Measurements from ENCODE around the gene SPATA4. TPM values are rescaled to one million over a fixed set of nuclear protein-coding genes. Genes with fewer than 3 reads are reported as not detected.

The SPATA4 gene
- total RNA-seq, 1 experiment from 2014 or later = not detected

DNA sequence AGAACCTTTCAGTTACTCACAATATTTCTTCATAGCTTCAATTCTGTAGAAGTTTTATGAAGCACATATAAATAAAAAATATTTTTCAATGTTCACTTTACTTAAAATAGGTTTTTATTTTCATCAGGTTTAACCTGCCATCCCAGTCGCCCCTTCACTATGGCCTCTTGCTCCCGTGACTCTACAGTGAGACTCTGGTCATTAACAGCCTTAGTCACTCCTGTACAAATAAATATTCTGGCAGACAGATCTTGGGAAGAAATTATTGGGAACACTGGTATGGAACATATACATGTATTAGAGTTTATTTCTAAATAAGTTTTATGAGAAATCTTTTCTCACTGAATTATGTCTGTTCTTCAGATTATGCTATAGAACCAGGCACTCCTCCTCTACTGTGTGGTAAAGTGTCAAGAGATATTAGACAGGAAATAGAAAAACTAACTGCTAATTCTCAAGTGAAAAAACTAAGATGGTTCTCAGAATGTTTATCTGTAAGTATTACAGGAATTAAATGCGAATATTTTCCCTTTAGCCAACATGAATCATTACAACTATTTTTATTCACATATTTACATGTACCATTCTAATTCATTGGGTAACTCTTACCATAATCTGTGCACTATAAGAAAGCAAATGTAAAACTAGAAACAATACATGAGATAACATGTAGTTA lies 45.6 kb downstream of the SPATA4 start:
- Histone ChIP-seq H3K36me3 (ENCODE audit: control insufficient read depth, insufficient read depth, low read length) (no peaks in the 10 kb centered on the region), H3K27me3 (ENCODE audit: control insufficient read depth, insufficient read depth, low read length) (no peaks in the 10 kb centered on the region), H3K27ac (ENCODE audit: low read length) (no peak overlapping the region), H3K4me1 (ENCODE audit: control insufficient read depth, insufficient read depth, low read length) (no peaks in the 10 kb centered on the region), H3K9me3 (ENCODE audit: control insufficient read depth, insufficient read depth, low read depth, low read length) (no peaks in the 10 kb centered on the region), H3K4me3 (ENCODE audit: low read depth in 2 of 2, low read length in 2 of 2) (no peak overlapping the region)
- BruUV-seq (replicated peaks) = no TSS peak
- in situ Hi-C loops (cut with HindIII; ENCODE audit: low pct_unique_long_range_greater_than_20kb, low sequenced_read_pairs) (no loop called here), intact Hi-C loops (cut with micrococcal nuclease; ENCODE audit: unreplicated experiment) (loop anchor here (2.0 kb wide), 1 partner anchor 191 kb away; no protein-coding TSS in a partner anchor)
- ChIA-PET CTCF (interaction anchor here (1.2 kb wide), 1 partner anchor 128 kb away, joined by 3 read pairs; no protein-coding TSS in a partner anchor), POLR2A (no interaction called here)
- TF ChIP-seq, protein P1, sequence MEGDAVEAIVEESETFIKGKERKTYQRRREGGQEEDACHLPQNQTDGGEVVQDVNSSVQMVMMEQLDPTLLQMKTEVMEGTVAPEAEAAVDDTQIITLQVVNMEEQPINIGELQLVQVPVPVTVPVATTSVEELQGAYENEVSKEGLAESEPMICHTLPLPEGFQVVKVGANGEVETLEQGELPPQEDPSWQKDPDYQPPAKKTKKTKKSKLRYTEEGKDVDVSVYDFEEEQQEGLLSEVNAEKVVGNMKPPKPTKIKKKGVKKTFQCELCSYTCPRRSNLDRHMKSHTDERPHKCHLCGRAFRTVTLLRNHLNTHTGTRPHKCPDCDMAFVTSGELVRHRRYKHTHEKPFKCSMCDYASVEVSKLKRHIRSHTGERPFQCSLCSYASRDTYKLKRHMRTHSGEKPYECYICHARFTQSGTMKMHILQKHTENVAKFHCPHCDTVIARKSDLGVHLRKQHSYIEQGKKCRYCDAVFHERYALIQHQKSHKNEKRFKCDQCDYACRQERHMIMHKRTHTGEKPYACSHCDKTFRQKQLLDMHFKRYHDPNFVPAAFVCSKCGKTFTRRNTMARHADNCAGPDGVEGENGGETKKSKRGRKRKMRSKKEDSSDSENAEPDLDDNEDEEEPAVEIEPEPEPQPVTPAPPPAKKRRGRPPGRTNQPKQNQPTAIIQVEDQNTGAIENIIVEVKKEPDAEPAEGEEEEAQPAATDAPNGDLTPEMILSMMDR (IDR thresholded peaks at IDR 0.05) = no peak
- TF ChIP-seq SIN3A (IDR thresholded peaks at IDR 0.05; ENCODE audit: borderline replicate concordance, insufficient read depth, low read depth, low read length) (no peak), TCF7L2 (IDR thresholded peaks at IDR 0.05; ENCODE audit: low read depth, low read length) (no peak), POLR2AphosphoS5 (IDR thresholded peaks at IDR 0.05; ENCODE audit: low read depth, low read length) (no peak)
- TF ChIP-seq, protein P2, sequence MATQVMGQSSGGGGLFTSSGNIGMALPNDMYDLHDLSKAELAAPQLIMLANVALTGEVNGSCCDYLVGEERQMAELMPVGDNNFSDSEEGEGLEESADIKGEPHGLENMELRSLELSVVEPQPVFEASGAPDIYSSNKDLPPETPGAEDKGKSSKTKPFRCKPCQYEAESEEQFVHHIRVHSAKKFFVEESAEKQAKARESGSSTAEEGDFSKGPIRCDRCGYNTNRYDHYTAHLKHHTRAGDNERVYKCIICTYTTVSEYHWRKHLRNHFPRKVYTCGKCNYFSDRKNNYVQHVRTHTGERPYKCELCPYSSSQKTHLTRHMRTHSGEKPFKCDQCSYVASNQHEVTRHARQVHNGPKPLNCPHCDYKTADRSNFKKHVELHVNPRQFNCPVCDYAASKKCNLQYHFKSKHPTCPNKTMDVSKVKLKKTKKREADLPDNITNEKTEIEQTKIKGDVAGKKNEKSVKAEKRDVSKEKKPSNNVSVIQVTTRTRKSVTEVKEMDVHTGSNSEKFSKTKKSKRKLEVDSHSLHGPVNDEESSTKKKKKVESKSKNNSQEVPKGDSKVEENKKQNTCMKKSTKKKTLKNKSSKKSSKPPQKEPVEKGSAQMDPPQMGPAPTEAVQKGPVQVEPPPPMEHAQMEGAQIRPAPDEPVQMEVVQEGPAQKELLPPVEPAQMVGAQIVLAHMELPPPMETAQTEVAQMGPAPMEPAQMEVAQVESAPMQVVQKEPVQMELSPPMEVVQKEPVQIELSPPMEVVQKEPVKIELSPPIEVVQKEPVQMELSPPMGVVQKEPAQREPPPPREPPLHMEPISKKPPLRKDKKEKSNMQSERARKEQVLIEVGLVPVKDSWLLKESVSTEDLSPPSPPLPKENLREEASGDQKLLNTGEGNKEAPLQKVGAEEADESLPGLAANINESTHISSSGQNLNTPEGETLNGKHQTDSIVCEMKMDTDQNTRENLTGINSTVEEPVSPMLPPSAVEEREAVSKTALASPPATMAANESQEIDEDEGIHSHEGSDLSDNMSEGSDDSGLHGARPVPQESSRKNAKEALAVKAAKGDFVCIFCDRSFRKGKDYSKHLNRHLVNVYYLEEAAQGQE (IDR thresholded peaks at IDR 0.05; ENCODE audit: insufficient read depth in 1 of 2, low read depth in 2 of 2, low read length in 1 of 2) = no peak
- no peak for DNase-seq (ENCODE audit: low read depth, low spot score)
- no peak for ATAC-seq

DNA sequence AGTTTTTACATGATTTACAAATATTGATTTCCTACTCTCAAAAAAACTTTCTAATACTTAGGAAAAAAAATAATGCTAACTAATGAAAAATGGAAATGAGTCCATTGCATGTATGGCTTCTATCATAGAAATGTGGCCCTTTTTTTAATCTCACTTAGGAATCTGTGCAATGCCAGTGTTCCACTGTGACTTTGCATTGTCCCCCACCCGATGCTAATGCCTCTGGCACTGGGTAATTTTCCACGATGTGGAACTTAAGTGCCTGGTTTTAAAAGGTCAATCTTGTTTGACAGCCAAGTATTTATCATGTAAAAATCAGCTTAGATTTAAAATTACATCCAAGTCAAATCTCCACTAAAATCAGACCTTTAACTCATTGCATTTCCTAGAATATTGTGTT lies 53.1 kb downstream of the SPATA4 start:
- intact Hi-C loops (cut with micrococcal nuclease; ENCODE audit: unreplicated experiment) (no loop called here), in situ Hi-C loops (cut with HindIII; ENCODE audit: low pct_unique_long_range_greater_than_20kb, low sequenced_read_pairs) (no loop called here)
- DNase-seq (ENCODE audit: low read depth, low spot score) = no peak
- Histone ChIP-seq H3K9me3 (ENCODE audit: control insufficient read depth, insufficient read depth, low read depth, low read length) (no peaks in the 10 kb centered on the region), H3K27me3 (ENCODE audit: control insufficient read depth, insufficient read depth, low read length) (no peaks in the 10 kb centered on the region), H3K27ac (ENCODE audit: low read length) (no peak overlapping the region), H3K36me3 (ENCODE audit: control insufficient read depth, insufficient read depth, low read length) (no peaks in the 10 kb centered on the region), H3K4me3 (ENCODE audit: low read depth in 2 of 2, low read length in 2 of 2) (no peak overlapping the region), H3K4me1 (ENCODE audit: control insufficient read depth, insufficient read depth, low read length) (no peaks in the 10 kb centered on the region)
- BruUV-seq (replicated peaks) = no TSS peak
- TF ChIP-seq TCF7L2 (IDR thresholded peaks at IDR 0.05; ENCODE audit: low read depth, low read length) = no peak
- TF ChIP-seq, protein P2 (IDR thresholded peaks at IDR 0.05; ENCODE audit: insufficient read depth in 1 of 2, low read depth in 2 of 2, low read length in 1 of 2) = no peak
- TF ChIP-seq SIN3A (IDR thresholded peaks at IDR 0.05; ENCODE audit: borderline replicate concordance, insufficient read depth, low read depth, low read length) = no peak
- no peak for TF ChIP-seq POLR2AphosphoS5 (IDR thresholded peaks at IDR 0.05; ENCODE audit: low read depth, low read length)
- TF ChIP-seq, protein P1 (IDR thresholded peaks at IDR 0.05) = no peak
- CTCF ChIA-PET = no interaction called here
- POLR2A ChIA-PET = no interaction called here
- ATAC-seq = no peak
